ENCODE data around the gene AGGF1. TPM values are rescaled to one million over a fixed set of nuclear protein-coding genes. Genes with fewer than 3 reads are reported as not detected.

The AGGF1 gene
- total RNA-seq = 22.1 and 25.7 TPM in 2 replicates

GRCh38 chr5:77030097-77031071 is at the start of gene AGGF1:
Gene AGGF1, plus strand, starts transcription at chr5:77030404. Its CDS starts 363 bp downstream, at chr5:77030767.
- peak within 1 kb of the TSS; percentile 95 for H2AFZ ChIP-seq (ENCODE audit: low read length)
- no peaks in the 10 kb centered on the region for H3K9me3 ChIP-seq (ENCODE audit: low read depth, low read length)
- TF ChIP-seq CTCF (IDR thresholded peaks at IDR 0.05; ENCODE audit: extremely low read depth, low read depth, low read length) = no peak
- H3K27me3 ChIP-seq (ENCODE audit: insufficient read depth, low read length) = no peaks in the 10 kb centered on the region
- DNase-seq (ENCODE audit: insufficient read length, low spot score, missing footprints) = peak; percentile 95
- peak within 1 kb of the TSS; percentile 99 for H3K4me3 ChIP-seq (ENCODE audit: insufficient read depth, low read length)
- peaks cover 10% of the 10 kb centered on the region for H3K36me3 ChIP-seq (ENCODE audit: insufficient read depth, low read length)
- H3K27ac ChIP-seq (ENCODE audit: low read depth, low read length) = peak within 1 kb of the TSS; percentile 78
- H4K20me1 ChIP-seq (ENCODE audit: insufficient read depth, low read length) = no peaks in the 10 kb centered on the region
- peaks cover 14% of the 10 kb centered on the region for H3K4me1 ChIP-seq (ENCODE audit: insufficient read depth, low read length)
- H3K79me2 ChIP-seq (ENCODE audit: insufficient read depth, low read length) = peaks cover 34% of the 10 kb centered on the region
- peak within 1 kb of the TSS; percentile 95 for H3K4me2 ChIP-seq (ENCODE audit: insufficient read depth, low read length)

DNA sequence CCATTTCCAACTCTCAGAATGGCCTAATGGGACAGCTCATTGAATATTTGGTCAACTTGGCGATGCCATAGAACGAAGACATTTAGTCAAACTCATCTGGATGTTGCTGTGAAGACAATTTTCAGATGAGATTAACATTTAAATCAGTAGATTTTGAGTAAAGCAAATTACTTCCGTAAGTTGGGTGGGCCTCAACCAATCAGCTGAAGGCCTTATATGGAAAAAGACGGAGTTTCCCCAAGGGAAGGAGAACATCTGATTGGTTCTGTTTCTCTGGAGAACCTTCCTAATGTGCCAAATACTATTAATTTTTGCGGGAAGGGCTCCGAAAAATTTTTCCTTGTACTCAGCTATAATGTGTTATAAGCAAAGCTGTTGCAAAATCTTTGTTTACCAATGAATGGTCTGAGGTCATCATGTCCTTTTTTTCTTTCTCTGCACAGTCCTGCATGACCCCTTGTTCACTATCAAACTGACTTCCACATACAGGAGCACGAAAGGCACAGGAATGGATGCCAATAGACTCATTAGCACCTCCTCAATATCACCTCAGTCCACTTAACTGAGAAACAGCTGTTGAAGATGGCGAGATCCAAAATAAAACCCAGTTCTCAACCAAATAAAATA is 49.6 kb upstream of the AGGF1 start:
- DNase-seq (ENCODE audit: insufficient read length, low spot score, missing footprints) = peak; percentile 71
- Histone ChIP-seq H3K4me1 (ENCODE audit: insufficient read depth, low read length) (no peaks in the 10 kb centered on the region), H3K79me2 (ENCODE audit: insufficient read depth, low read length) (no peaks in the 10 kb centered on the region), H3K27ac (ENCODE audit: low read depth, low read length) (no peak overlapping the region), H3K9me3 (ENCODE audit: low read depth, low read length) (no peaks in the 10 kb centered on the region), H4K20me1 (ENCODE audit: insufficient read depth, low read length) (no peaks in the 10 kb centered on the region), H2AFZ (ENCODE audit: low read length) (no peak overlapping the region), H3K27me3 (ENCODE audit: insufficient read depth, low read length) (no peaks in the 10 kb centered on the region), H3K4me3 (ENCODE audit: insufficient read depth, low read length) (no peak overlapping the region), H3K36me3 (ENCODE audit: insufficient read depth, low read length) (no peaks in the 10 kb centered on the region), H3K4me2 (ENCODE audit: insufficient read depth, low read length) (no peak overlapping the region)
- no peak for TF ChIP-seq CTCF (IDR thresholded peaks at IDR 0.05; ENCODE audit: extremely low read depth, low read depth, low read length)

- Histone ChIP-seq H3K27me3 (ENCODE audit: insufficient read depth, low read length) (no peaks in the 10 kb centered on the region), H3K36me3 (ENCODE audit: insufficient read depth, low read length) (no peaks in the 10 kb centered on the region), H3K4me3 (ENCODE audit: insufficient read depth, low read length) (no peak overlapping the region), H3K27ac (ENCODE audit: low read depth, low read length) (no peak overlapping the region), H4K20me1 (ENCODE audit: insufficient read depth, low read length) (no peaks in the 10 kb centered on the region), H3K9me3 (ENCODE audit: low read depth, low read length) (no peaks in the 10 kb centered on the region), H2AFZ (ENCODE audit: low read length) (no peak overlapping the region), H3K4me2 (ENCODE audit: insufficient read depth, low read length) (no peak overlapping the region), H3K4me1 (ENCODE audit: insufficient read depth, low read length) (no peaks in the 10 kb centered on the region), H3K79me2 (ENCODE audit: insufficient read depth, low read length) (no peaks in the 10 kb centered on the region)
- TF ChIP-seq CTCF (IDR thresholded peaks at IDR 0.05; ENCODE audit: extremely low read depth, low read depth, low read length) = no peak
- no peak for DNase-seq (ENCODE audit: insufficient read length, low spot score, missing footprints)
Measured at GRCh38 chr5:76982450-76982849, 47.8 kb upstream of the AGGF1 start.

DNA sequence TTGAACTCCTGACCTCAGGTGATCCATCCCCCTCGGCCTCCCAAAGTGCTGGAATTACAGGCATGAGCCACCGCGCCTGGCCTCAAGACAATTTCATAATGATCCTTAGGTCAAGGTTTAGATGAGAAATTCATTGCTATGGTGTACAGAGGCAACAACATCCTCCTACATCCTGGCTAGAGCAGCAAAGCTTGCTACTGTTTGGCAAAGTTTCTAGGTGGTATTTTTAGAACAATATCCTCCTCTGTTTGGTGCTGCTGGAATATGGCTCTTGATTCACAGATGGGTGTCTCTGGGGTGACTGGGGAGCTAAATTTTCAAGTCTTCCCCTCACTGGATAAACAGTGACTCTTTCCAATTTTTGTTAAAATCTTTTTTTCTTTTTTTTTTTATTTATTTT is 46.7 kb upstream of the AGGF1 start:
- no peaks in the 10 kb centered on the region for H3K36me3 ChIP-seq (ENCODE audit: insufficient read depth, low read length)
- H3K4me1 ChIP-seq (ENCODE audit: insufficient read depth, low read length) = no peaks in the 10 kb centered on the region
- no peaks in the 10 kb centered on the region for H3K27me3 ChIP-seq (ENCODE audit: insufficient read depth, low read length)
- peak; percentile 79 for DNase-seq (ENCODE audit: insufficient read length, low spot score, missing footprints)
- no peaks in the 10 kb centered on the region for H3K9me3 ChIP-seq (ENCODE audit: low read depth, low read length)
- no peaks in the 10 kb centered on the region for H4K20me1 ChIP-seq (ENCODE audit: insufficient read depth, low read length)
- H3K4me3 ChIP-seq (ENCODE audit: insufficient read depth, low read length) = no peak overlapping the region
- H3K27ac ChIP-seq (ENCODE audit: low read depth, low read length) = no peak overlapping the region
- H2AFZ ChIP-seq (ENCODE audit: low read length) = no peak overlapping the region
- H3K79me2 ChIP-seq (ENCODE audit: insufficient read depth, low read length) = no peaks in the 10 kb centered on the region
- no peak overlapping the region for H3K4me2 ChIP-seq (ENCODE audit: insufficient read depth, low read length)
- TF ChIP-seq CTCF (IDR thresholded peaks at IDR 0.05; ENCODE audit: extremely low read depth, low read depth, low read length) = no peak
